ENCODE measurements around the gene ITIH3. TPM values are rescaled to one million over a fixed set of nuclear protein-coding genes. Genes with fewer than 3 reads are reported as not detected.

ITIH3 gene
- total and polyA plus RNA-seq, 10 of the 15 experiments (the other 5 are each of a cell fraction or from before 2014, with no cell fraction given): 0.07 to 0.17 (median 0.15) TPM; not detected in 7

GRCh38 chr3:52813810-52814209 lies 19.2 kb downstream of the ITIH3 start:
- POLR2A ChIA-PET: no interaction called here
- no peaks in the 10 kb centered on the region for H3K79me2 ChIP-seq (ENCODE audit: control insufficient read depth, insufficient read depth, low read length)
- DNase-seq (ENCODE audit: low read depth, low spot score) (no peak), FAIRE-seq (no peak), ATAC-seq (no peak)
- BruUV-seq (replicated peaks): no TSS peak
- no peaks in the 10 kb centered on the region for H3K36me3 ChIP-seq (ENCODE audit: control insufficient read depth in 2 of 2, insufficient read depth in 2 of 2, low read length in 1 of 2)
- intact Hi-C loops (cut with micrococcal nuclease; ENCODE audit: unreplicated experiment): no loop called here
- in situ Hi-C loops (cut with MboI): no loop called here
- CTCF ChIA-PET: no interaction called here
- H3K27ac ChIP-seq (ENCODE audit: control insufficient read depth, insufficient read depth): no peak overlapping the region
- TF ChIP-seq MTA2 (IDR thresholded peaks at IDR 0.05; ENCODE audit: low read depth) (no peak), ELK1 (IDR thresholded peaks at IDR 0.05; ENCODE audit: low read depth, low read length) (no peak), USF2 (IDR thresholded peaks at IDR 0.05; ENCODE audit: borderline replicate concordance, low read depth, low read length) (no peak), STAT3 (IDR thresholded peaks at IDR 0.05; ENCODE audit: low read depth, low read length) (no peak), IRF5 (IDR thresholded peaks at IDR 0.05; ENCODE audit: borderline replicate concordance) (no peak), MAX (IDR thresholded peaks at IDR 0.05; ENCODE audit: low read depth, low read length) (no peak), PML (IDR thresholded peaks at IDR 0.05; ENCODE audit: low read length) (no peak), SMARCA5 (IDR thresholded peaks at IDR 0.05) (no peak), FOXM1 (IDR thresholded peaks at IDR 0.05; ENCODE audit: low read depth, low read length) (no peak), SMAD5 (IDR thresholded peaks at IDR 0.05; ENCODE audit: low read depth) (no peak), WRNIP1 (IDR thresholded peaks at IDR 0.05; ENCODE audit: borderline replicate concordance, low read depth, low read length) (no peak), MXI1 (IDR thresholded peaks at IDR 0.05; ENCODE audit: low read depth, low read length) (no peak)
- no peaks in the 10 kb centered on the region for H3K4me1 ChIP-seq (ENCODE audit: control insufficient read depth, insufficient read depth, low read length)
- no peaks in the 10 kb centered on the region for H3K9me3 ChIP-seq (replicated peaks; ENCODE audit: control insufficient read depth, insufficient read depth, low read length)
- SMC1A ChIA-PET (ENCODE audit: uncharacterized antibody, unreplicated experiment): no interaction called here
- no peak overlapping the region for H3K4me3 ChIP-seq
- H3K4me2 ChIP-seq (ENCODE audit: control insufficient read depth, insufficient read depth): no peak overlapping the region
- H3K27me3 ChIP-seq (replicated peaks in 1 of 2; ENCODE audit: control insufficient read depth in 2 of 2, insufficient read depth in 2 of 2, low read length in 1 of 2): no peaks in the 10 kb centered on the region
- H4K20me1 ChIP-seq (ENCODE audit: control insufficient read depth, insufficient read depth): no peaks in the 10 kb centered on the region
- WGBS (ENCODE audit: insufficient coverage, insufficient replicate concordance, low lambda C conversion rate, missing lambda C conversion rate): 74% methylated on average over 8 of the region's 8 CpGs
- H2AFZ ChIP-seq (ENCODE audit: control insufficient read depth, low read depth, low read length): no peak overlapping the region
- RAD21 ChIA-PET (ENCODE audit: unreplicated experiment): no interaction called here
- no peak overlapping the region for H3K9ac ChIP-seq (ENCODE audit: control insufficient read depth, insufficient read depth, low read length)
